Gastroesophageal sphincter (tissue), 3 donors: ENCODE results near the gene RPGR.

ENCODE experiments used
- CTCF ChIP-seq, 4 experiments: fragments of 200-600 bp in 2 of 4; fragments of 450-650 bp in 2 of 4; sonication (generic) in 1 of 4; IDR thresholded peaks; one replicate each; pipeline ENCODE4 v1.5.1; 2017 to 2019; ENCODE audit warnings: antibody characterized with exemption in 4 of 4, mild to moderate bottlenecking in 2 of 4, moderate library complexity in 2 of 4
- EP300 ChIP-seq: sonication (generic); formaldehyde crosslinking; IDR thresholded peaks from one replicate; pipeline ENCODE4 v1.6.1; 2017; ENCODE audit warnings: antibody characterized with exemption, mild to moderate bottlenecking
- POLR2AphosphoS5 ChIP-seq: sonication (generic); formaldehyde crosslinking; IDR thresholded peaks from one replicate; pipeline ENCODE4 v1.6.1; 2017; ENCODE audit warnings: antibody characterized with exemption

GRCh38 chrX:38342853-38343778 lies 15.8 kb upstream of the RPGR start:
- TF ChIP-seq CTCF (IDR thresholded peaks at IDR 0.05) (no peak), EP300 (no peak), POLR2AphosphoS5 (no peak)
